ENCODE measurements around the gene TNFRSF14.

Gene TNFRSF14

GRCh38 chr1:2543543-2544092 is 12.6 kb upstream of the TNFRSF14 start:
- peak; percentile 73 for DNase-seq (ENCODE audit: low read depth)
- H3K4me3 ChIP-seq (ENCODE audit: low read depth, low read length), result no peak overlapping the region
- no peak for TF ChIP-seq CTCF (conservative IDR thresholded peaks at IDR 0.05; ENCODE audit: low read depth, low read length)

DNA sequence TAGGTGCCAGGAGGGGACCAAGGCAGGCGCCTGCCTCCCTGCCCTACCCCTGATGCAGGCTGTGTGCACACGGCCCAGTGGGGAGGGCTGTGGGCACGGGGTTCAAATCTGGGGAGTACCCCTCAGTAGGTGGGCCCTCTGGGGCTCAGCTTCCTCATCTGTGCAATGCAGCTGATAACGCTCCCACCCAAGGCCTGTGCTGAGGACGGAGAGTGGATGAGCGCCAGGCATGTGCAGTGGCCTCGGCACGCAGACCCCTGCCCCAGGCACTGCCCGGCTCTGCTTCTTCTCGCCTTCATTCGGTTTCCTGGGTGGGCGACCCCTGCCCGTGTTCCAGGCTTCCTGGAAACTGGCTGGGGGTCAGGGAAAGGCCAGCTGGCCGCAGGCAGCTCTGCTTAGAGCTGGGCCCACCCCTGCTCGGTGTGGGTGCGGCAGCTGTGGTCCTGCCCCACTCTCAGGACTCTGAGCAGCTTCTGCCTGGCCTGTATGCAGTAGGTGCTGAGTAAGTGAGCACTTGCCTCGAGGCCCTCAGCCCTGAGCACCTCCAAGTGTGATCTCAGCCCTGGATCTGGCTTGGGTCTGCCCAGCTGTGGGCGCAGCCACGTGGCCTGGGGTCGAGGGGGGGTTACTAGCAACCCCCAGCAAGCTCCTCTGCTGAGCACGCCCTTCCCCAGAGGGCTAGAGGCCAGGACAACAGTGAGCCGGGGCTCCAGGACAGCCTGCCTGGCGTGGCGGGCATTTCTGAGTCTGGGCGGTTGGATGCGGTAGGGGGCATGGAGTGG is 11.9 kb upstream of the TNFRSF14 start:
- peak; percentile 53 for DNase-seq (ENCODE audit: low read depth)
- no peak overlapping the region for H3K4me3 ChIP-seq (ENCODE audit: low read depth, low read length)

DNA sequence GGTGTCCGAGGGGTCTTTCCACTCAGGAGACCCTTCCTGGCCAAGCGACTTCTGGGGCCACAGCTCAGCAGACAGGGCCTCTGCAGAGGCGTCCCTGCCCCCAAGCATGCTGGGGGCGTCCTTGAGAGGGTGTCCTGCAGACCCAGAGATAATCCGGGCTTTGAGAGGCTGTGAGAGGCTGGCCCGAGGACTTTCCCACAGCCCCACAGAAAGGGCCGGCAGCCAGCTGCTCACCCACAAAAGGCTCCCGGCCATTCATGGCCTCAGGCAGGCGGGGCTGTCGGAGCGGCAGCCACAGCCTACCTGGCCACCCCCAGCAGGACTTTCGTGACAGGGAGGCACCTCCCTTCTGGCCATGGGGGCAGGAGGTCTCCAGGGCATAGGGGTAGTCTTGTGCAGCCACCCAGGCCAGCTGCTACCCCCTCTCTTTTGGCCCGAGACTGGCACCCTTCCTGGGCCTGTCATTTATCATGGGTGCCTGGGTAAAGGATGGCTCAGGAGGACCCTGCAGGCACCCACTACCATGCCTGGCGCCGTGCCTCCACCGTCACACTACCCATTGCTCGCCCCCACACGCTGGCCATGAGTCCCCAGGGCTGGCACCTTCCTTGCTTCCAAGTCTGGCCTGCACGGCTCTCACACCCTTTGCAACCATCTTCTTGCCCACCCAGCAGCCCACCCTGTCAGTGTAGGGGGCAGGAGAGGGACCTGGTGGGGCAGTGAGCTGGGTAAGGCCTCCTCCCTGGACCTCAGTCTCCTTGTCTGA is 11.1 kb upstream of the TNFRSF14 start:
- no peak for DNase-seq (ENCODE audit: low read depth)
- no peak for TF ChIP-seq CTCF (conservative IDR thresholded peaks at IDR 0.05; ENCODE audit: low read depth, low read length)
- no peak overlapping the region for H3K4me3 ChIP-seq (ENCODE audit: low read depth, low read length)

More for the DNA sequence above, 11.9 kb upstream of the TNFRSF14 start:
- TF ChIP-seq CTCF (conservative IDR thresholded peaks at IDR 0.05; ENCODE audit: low read depth, low read length), result no peak

GRCh38 chr1:2545754-2546514 is 10.2 kb upstream of the TNFRSF14 start:
- peak overlapping the region; percentile 45 for H3K4me3 ChIP-seq (ENCODE audit: low read depth, low read length)
- TF ChIP-seq CTCF (conservative IDR thresholded peaks at IDR 0.05; ENCODE audit: low read depth, low read length), result no peak

DNA sequence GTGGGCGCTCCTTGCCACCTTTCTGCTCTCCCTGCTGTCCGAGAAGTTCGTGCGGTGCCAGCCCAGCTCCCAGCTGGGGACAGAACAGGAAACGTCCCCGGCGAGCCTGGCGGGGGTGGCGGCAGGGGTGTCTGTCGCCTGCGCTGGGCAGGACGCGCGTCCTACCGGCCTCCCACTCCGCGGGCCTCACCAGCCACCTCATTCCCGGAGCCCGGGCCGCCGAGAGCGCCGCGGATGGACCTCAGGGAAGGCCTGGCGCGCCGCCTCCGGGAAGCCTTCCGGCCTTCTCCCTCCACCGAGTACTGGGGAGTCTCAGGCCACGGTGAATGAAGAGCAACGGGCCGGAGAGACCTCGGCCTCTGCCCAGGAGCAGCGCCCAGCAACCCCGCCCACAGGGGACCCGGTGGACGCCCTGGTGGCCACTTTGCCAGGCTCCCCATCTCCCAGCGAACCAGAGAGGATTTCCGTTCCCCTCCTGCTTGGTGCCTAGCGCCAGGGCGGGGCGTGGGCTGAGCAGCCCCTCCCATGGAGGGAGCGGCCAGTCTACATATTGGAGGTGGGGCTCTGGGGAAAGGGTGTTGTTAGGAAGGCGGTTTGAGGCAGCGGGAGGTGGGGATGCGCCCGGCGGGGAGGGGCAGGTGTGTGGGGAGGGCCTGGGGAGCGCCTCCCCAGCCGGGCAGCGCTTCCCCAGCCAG is 9.5 kb upstream of the TNFRSF14 start:
- DNase-seq (ENCODE audit: low read depth), result peak; percentile 58
- no peak for TF ChIP-seq CTCF (conservative IDR thresholded peaks at IDR 0.05; ENCODE audit: low read depth, low read length)
- H3K4me3 ChIP-seq (ENCODE audit: low read depth, low read length), result peak overlapping the region; percentile 45

More at GRCh38 chr1:2545754-2546514, 10.2 kb upstream of the TNFRSF14 start:
- DNase-seq (ENCODE audit: low read depth), result peak; percentile 58

All from choroid plexus epithelial cell (primary cell).